Ovary (tissue), 10 donors: Measurements from ENCODE around the gene CREBRF. TPM values are rescaled to one million over a fixed set of nuclear protein-coding genes. Genes with fewer than 3 reads are reported as not detected.
A peak's percentile ranks its signal among the peaks of the same experiment; 100 is the strongest.

Experiments used
- DNase-seq, 5 donors: peaks; one replicate each; pipeline ENCODE4 v3.0.0-alpha.2; 2019 to 2020
- H3K27ac ChIP-seq, 2 donors: fragments of 200-600 bp; one replicate each; pipeline versions ENCODE4 v1.5.1 to v1.8.0; 2019 to 2022
- H3K27me3 ChIP-seq: fragments of 200-600 bp; one replicate; pipeline ENCODE4 v1.8.0; 2022
- H3K36me3 ChIP-seq: fragments of 200-600 bp; sonication (generic); one replicate; pipeline ENCODE4 v1.5.1; 2019
- H3K4me1 ChIP-seq: one replicate; pipeline ENCODE4 v1.8.1; 2013; ENCODE audit warnings: mild to moderate bottlenecking, moderate library complexity; ENCODE audit not compliant: insufficient read depth
- H3K4me3 ChIP-seq: fragments of 200-600 bp; sonication (generic); one replicate; pipeline ENCODE4 v1.5.1; 2017
- H3K9me3 ChIP-seq, 2 donors: fragments of 200-600 bp in 1 of 2; sonication (generic) in 1 of 2; one replicate each; pipeline versions ENCODE4 v1.5.1 to v1.8.1; 2013 to 2019; ENCODE audit warnings: mild to moderate bottlenecking in 1 of 2, moderate library complexity in 1 of 2
- CTCF ChIP-seq, 3 donors: fragments of 450-650 bp in 2 of 3; fragments of 200-600 bp in 1 of 3; IDR thresholded peaks; one replicate each; pipeline versions ENCODE4 v1.5.1 to v1.8.0; 2016 to 2022; ENCODE audit warnings: antibody characterized with exemption in 3 of 3, mild to moderate bottlenecking in 1 of 3
- EP300 ChIP-seq: sonication (generic); formaldehyde crosslinking; IDR thresholded peaks from one replicate; pipeline ENCODE4 v1.6.1; 2017; ENCODE audit warnings: antibody characterized with exemption
- POLR2A ChIP-seq: fragments of 450-650 bp; IDR thresholded peaks from one replicate; pipeline ENCODE4 v1.6.1; 2017; ENCODE audit warnings: antibody characterized with exemption, mild to moderate bottlenecking, moderate library complexity
- WGBS, 3 donors: extraction: QIAGEN DNeasy Blood & Tissue Kit in 1 of 3; methylation state at CpG; one replicate each; pipeline versions ENCODE4 v1.1.5 to v1.1.7; 2013 to 2017; 5-methylcytosine and 5-hydroxymethylcytosine counted together
- intact Hi-C, 4 donors: fragments of 100-400 bp; cut with DNase I; formaldehyde crosslinking; loops; one replicate each; pipeline versions ENCODE4 v1.11.0 to v1.15.1; 2022 to 2023
- long read RNA-seq, 3 donors: library from polyadenylated mRNA in 2 of 3; unstranded in 2 of 3; transcript quantifications; one replicate each; pipeline ENCODE4 v2.0.0 and lab custom pipeline, GENCODE V29; 2021 to 2026
- polyA plus RNA-seq, 2 donors: library from polyadenylated mRNA; stranded (reverse); fragments of 200-250 nt in 1 of 2; fragments of 350-450 nt in 1 of 2; fragmentation: Illumina TruSeq in 1 of 2; extraction: RNeasy Lipid Tissue Mini Kit (QIAGEN cat#74804) in 1 of 2; gene quantifications; one replicate each; pipeline ENCODE4 v1.2.3, GENCODE V29; 2013 to 2014
- total RNA-seq, 7 donors: library from RNA; depleted of rRNA in 2 of 7; stranded (reverse); fragments of >200 nt in 2 of 7; fragmentation: NEBNext Ultra II Directional in 3 of 7; extraction: Animal tissue kit (Norgen Biotek cat#: 25700) in 3 of 7; gene quantifications; one replicate each; pipeline versions ENCODE4 v1.1.0 to v1.2.4, GENCODE V29; 2016 to 2023
- donor health status: DM: no; HTN: no; CAD: no; lungs with moderate emphysema.
- donor health status: DM: no; HTN: no; CAD: no.
- donor health status: Bipolar disorder and iron deficiency.
- donor health status: DM: yes; HTN: yes; CAD: no.
- donor health status: DM: no; HTN: no; CAD: no.
- donor health status: DM: yes; HTN: yes; CAD: no.

Gene CREBRF
- total RNA-seq (10 to 100 TPM; 25.2 to 45.9 (median 33.4) TPM), polyA plus RNA-seq (10 to 100 TPM; 12.3 to 15.6 TPM)
- long read RNA-seq, donor 1, full-length matches to known transcripts = 1 of 11 reads
- long read RNA-seq, donor 1, partial matches to known transcripts = 7 of 11 reads
- long read RNA-seq, donor 1, other reads (novel, unspliced or antisense) = 3 of 11 reads
- long read RNA-seq, donor 2, full-length matches to known transcripts = 8 of 23 reads
- long read RNA-seq, donor 2, partial matches to known transcripts = 15 of 23 reads
- long read RNA-seq, donor 2, other reads (novel, unspliced or antisense) = 0 of 23 reads
- long read RNA-seq, donor 3, full-length matches to known transcripts = 20 of 29 reads
- long read RNA-seq, donor 3, partial matches to known transcripts = 3 of 29 reads
- long read RNA-seq, donor 3, other reads (novel, unspliced or antisense) = 6 of 29 reads

- no peaks in the 10 kb centered on the region for H3K4me1 ChIP-seq
- H3K9me3 ChIP-seq = no peaks in the 10 kb centered on the region
- WGBS, 3 donors = 0% methylated on average over 42 to 74 of the region's 74 CpGs
- intact Hi-C loops = loop anchor here in 2 of 4 donors (5.0 to 10.0 kb wide), 3 partner anchors 71 to 331 kb away; partner anchors contain the start of gene ATP6V0E1 (in 2 of the 2)
- peak within 1 kb of the TSS; percentile 99 to 100 for H3K27ac ChIP-seq
- H3K4me3 ChIP-seq = peak within 1 kb of the TSS; percentile 98
- H3K27me3 ChIP-seq = no peaks in the 10 kb centered on the region
- peak; percentile 97 to 99 (median 98) for DNase-seq
- TF ChIP-seq CTCF (IDR thresholded peaks at IDR 0.05) (no peak), POLR2A (peak; percentile 42), EP300 (peak; percentile 92)
- H3K36me3 ChIP-seq = no peaks in the 10 kb centered on the region
Observed at GRCh38 chr5:173055983-173056782, at the start of gene CREBRF. TSS of gene CREBRF (plus strand) at chr5:173056352. CDS start at chr5:173080776, 24,424 bp downstream.

GRCh38 chr5:173010021-173010420 is 46.1 kb upstream of the CREBRF start:
- Histone ChIP-seq H3K27me3 (no peaks in the 10 kb centered on the region), H3K4me3 (no peak overlapping the region), H3K36me3 (no peaks in the 10 kb centered on the region), H3K27ac (no peak overlapping the region), H3K9me3 (no peaks in the 10 kb centered on the region), H3K4me1 (peaks cover 13% of the 10 kb centered on the region)
- no peak for TF ChIP-seq EP300
- no peak for TF ChIP-seq CTCF (IDR thresholded peaks at IDR 0.05)
- TF ChIP-seq POLR2A = no peak
- intact Hi-C loops = no loop called here
- no peak for DNase-seq
- 79 to 84% (median 80%) methylated on average over 6 of the region's 6 CpGs for WGBS, 3 donors

GRCh38 chr5:173010547-173011464 is 45.3 kb upstream of the CREBRF start:
- intact Hi-C loops = no loop called here
- no peak for DNase-seq
- no peak overlapping the region for H3K27ac ChIP-seq

More at GRCh38 chr5:173010547-173011464, 45.3 kb upstream of the CREBRF start:
- Histone ChIP-seq H3K27me3 (no peaks in the 10 kb centered on the region), H3K36me3 (no peaks in the 10 kb centered on the region), H3K9me3 (no peaks in the 10 kb centered on the region), H3K4me3 (no peak overlapping the region), H3K4me1 (peaks cover 13% of the 10 kb centered on the region)
- TF ChIP-seq CTCF (IDR thresholded peaks at IDR 0.05) (no peak), POLR2A (no peak), EP300 (no peak)
- WGBS, 3 donors = 79 to 81% (median 79%) methylated on average over 11 of the region's 11 CpGs
